Measurements from ENCODE around the gene NEMP1.
"Not testable (repeated sequence)": the region's sequence is repeated elsewhere in the genome, so short reads cannot be mapped to it uniquely, and the experiment has no call there.

Gene NEMP1

DNA sequence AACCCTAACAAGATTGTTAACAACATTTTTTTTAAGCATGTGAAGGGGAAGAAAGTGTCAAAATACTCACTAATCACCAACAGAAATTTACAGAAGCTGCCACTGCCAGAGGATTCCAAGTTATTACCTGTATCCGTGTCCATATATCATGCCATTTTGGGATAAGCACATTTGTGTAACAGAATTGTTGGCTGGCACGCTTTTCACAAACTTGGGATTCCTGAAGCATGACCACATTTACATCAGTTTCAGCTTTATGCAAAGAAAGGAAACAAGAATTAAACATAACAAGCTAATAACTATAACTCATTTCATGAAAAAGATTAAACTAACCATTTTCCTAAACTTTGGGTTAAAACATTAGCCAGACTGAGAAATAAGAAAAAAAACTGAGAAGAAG lies 5.9 kb downstream of the NEMP1 start:
- Histone ChIP-seq H3K27ac (ENCODE audit: low read depth, low read length) (0 out of 2 replicates have a peak overlapping the region, but pooled peaks have one; percentile 2), H3K4me1 (ENCODE audit: control insufficient read depth, insufficient read depth, low read length, unreplicated experiment) (peaks cover 5% of the 10 kb centered on the region), H2AFZ (ENCODE audit: low read length, unreplicated experiment) (no peak overlapping the region), H3K79me2 (ENCODE audit: control insufficient read depth, insufficient read depth, low read length, unreplicated experiment) (peaks cover 26% of the 10 kb centered on the region), H3K4me3 (ENCODE audit: low read depth, low read length) (no peak overlapping the region), H3K27me3 (ENCODE audit: insufficient read depth, low read length) (no peaks in the 10 kb centered on the region), H3K36me3 (ENCODE audit: insufficient read depth, low read length) (peaks cover 24% of the 10 kb centered on the region)

DNA sequence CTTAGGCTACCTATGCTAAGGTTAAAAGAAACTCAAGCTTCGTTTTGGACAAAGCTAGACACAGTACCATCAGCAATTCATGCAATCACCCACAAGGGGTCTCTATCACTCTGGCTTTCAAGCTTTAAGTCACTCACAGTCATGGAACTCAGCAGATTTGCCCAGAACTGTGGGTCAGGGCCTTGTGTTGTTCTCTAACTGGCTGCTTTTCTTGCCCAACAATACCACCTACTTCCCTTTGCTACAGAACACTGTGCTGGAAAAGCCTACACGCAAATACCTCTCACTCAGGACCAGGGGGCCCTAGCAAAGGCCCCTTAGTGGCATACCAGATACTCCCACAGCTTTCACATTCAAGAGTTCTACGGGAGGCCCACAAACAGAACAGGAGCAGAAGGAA lies 9.1 kb downstream of the NEMP1 start:
- Histone ChIP-seq H3K36me3 (ENCODE audit: insufficient read depth, low read length) (peaks cover 24% of the 10 kb centered on the region), H3K4me3 (ENCODE audit: low read depth, low read length) (no peak overlapping the region), H3K27ac (ENCODE audit: low read depth, low read length) (peak overlapping the region; percentile 20; the same call in 1 of the 2 replicates), H3K79me2 (ENCODE audit: control insufficient read depth, insufficient read depth, low read length, unreplicated experiment) (peaks cover 9% of the 10 kb centered on the region), H2AFZ (ENCODE audit: low read length, unreplicated experiment) (no peak overlapping the region), H3K4me1 (ENCODE audit: control insufficient read depth, insufficient read depth, low read length, unreplicated experiment) (peaks cover 17% of the 10 kb centered on the region), H3K27me3 (ENCODE audit: insufficient read depth, low read length) (no peaks in the 10 kb centered on the region)

DNA sequence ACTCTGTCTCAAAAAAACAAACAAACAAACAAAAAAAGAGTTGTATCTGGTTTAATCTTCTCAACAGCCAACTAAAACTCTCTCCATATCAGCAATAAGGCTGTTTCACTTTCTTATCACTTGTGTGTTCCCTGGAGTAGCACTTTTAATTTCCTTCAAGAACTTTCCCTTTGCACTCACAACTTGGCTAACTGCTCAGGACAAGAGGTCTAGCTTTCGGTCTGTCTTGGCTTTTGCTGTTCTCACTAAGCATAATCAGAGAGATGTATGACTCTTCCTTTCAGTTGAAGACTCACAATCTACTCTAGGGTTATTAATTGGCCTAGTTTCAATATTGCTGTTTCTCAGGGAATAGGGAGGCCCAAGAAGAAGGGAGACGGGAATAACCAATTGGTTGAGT lies 12.3 kb downstream of the NEMP1 start:
- Histone ChIP-seq H3K27me3 (ENCODE audit: insufficient read depth, low read length) (no peaks in the 10 kb centered on the region), H3K36me3 (ENCODE audit: insufficient read depth, low read length) (peaks cover 28% of the 10 kb centered on the region), H2AFZ (ENCODE audit: low read length, unreplicated experiment) (no peak overlapping the region), H3K4me1 (ENCODE audit: control insufficient read depth, insufficient read depth, low read length, unreplicated experiment) (peaks cover 19% of the 10 kb centered on the region), H3K79me2 (ENCODE audit: control insufficient read depth, insufficient read depth, low read length, unreplicated experiment) (no peaks in the 10 kb centered on the region), H3K4me3 (ENCODE audit: low read depth, low read length) (no peak overlapping the region), H3K27ac (ENCODE audit: low read depth, low read length) (no peak overlapping the region)

DNA sequence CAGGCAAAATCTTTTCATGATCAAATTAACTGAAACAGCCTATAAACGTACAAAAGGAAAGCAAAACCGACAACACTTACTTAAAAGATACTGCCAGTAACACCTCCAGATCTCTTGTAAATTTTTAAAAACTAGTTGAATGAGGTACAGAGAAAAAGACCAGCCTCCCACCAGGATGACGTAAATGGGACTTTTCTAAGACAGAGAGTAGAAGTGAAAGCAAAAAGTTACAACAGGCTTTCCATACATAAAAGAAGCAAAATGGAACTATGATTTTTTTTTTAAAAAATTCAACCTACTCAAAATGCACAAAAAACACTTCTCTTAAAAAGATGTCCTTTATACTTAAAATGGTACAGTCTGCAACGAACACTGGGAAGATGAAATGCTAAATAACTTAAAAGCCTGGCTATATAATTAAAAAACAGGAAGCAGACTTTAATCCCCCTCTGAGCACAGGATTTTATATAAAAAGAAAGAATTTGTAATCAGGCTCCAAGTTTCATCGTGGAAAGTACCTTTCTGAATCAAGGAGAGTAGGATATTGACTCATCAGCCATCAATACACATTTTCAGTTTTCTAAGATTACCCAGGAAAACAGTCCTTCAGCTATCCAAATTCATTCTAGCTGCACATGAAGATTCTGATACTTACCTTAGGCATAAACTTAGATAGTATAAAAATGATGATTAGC lies 14.5 kb downstream of the NEMP1 start:
- Histone ChIP-seq H2AFZ (ENCODE audit: low read length, unreplicated experiment) (no peak overlapping the region), H3K4me1 (ENCODE audit: control insufficient read depth, insufficient read depth, low read length, unreplicated experiment) (peaks cover 19% of the 10 kb centered on the region), H3K79me2 (ENCODE audit: control insufficient read depth, insufficient read depth, low read length, unreplicated experiment) (no peaks in the 10 kb centered on the region), H3K27ac (ENCODE audit: low read depth, low read length) (peak overlapping the region; percentile 67), H3K4me3 (ENCODE audit: low read depth, low read length) (peak overlapping the region; percentile 27; the same call in 1 of the 2 replicates), H3K27me3 (ENCODE audit: insufficient read depth, low read length) (no peaks in the 10 kb centered on the region), H3K36me3 (ENCODE audit: insufficient read depth, low read length) (peaks cover 30% of the 10 kb centered on the region)

DNA sequence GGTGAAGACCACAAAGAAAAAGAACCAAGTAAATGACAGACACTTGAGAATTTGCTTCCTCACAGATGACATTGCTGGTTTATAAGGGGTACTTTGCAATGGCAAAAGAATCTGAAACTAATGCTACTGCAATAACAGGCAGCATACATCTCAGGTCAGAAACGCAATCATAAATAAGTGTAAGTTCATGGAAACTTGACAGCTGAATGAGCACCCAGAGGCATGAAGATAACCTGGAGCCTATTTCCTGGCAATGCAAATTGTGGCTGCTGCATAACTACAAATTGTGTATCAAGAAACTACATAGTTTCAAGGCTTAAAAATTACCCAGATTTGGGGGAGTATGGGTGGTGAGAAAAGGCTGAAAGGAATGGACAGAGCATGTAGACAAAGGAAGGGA lies 20.1 kb downstream of the NEMP1 start:
- no peaks in the 10 kb centered on the region for H3K27me3 ChIP-seq (ENCODE audit: insufficient read depth, low read length)
- H3K79me2 ChIP-seq (ENCODE audit: control insufficient read depth, insufficient read depth, low read length, unreplicated experiment): no peaks in the 10 kb centered on the region
- peaks cover 44% of the 10 kb centered on the region for H3K36me3 ChIP-seq (ENCODE audit: insufficient read depth, low read length)
- no peak overlapping the region for H2AFZ ChIP-seq (ENCODE audit: low read length, unreplicated experiment)
- no peak overlapping the region for H3K4me3 ChIP-seq (ENCODE audit: low read depth, low read length)
- no peak overlapping the region for H3K27ac ChIP-seq (ENCODE audit: low read depth, low read length)
- no peaks in the 10 kb centered on the region for H3K4me1 ChIP-seq (ENCODE audit: control insufficient read depth, insufficient read depth, low read length, unreplicated experiment)

DNA sequence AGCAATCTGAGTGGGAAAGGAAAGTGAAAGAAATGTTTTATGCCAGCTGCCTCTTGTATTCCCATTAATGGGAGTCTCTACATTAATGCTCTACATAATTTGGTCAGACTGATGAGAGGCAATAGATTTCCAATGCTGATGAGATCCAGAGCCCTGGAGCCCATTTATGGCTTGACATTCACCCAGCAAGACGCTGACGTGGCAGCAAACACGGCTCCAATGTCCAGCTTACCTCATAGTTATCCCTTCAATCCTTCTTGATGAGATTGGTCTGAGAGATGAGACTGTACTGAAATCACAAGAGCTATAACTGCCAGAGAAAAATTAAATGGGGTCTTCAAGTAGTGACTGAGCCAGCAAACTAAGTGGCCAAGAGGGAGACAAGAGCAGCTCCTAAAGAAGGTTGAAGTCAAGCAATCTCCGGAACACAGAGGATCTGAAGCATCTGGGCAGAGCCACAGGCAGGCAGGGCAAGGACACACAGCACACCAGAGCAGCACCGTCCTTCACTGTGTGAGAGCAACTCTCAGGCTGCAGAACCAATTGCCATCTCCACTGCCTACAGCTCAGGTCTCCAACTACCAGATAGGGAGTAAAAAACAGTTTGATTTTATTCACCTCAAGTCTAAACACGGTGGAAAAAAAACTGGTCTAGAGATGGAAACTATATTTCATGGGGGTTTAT lies 21.4 kb downstream of the NEMP1 start:
- Histone ChIP-seq H3K4me3 (ENCODE audit: low read depth, low read length) (no peak overlapping the region), H3K79me2 (ENCODE audit: control insufficient read depth, insufficient read depth, low read length, unreplicated experiment) (no peaks in the 10 kb centered on the region), H3K27ac (ENCODE audit: low read depth, low read length) (no peak overlapping the region), H2AFZ (ENCODE audit: low read length, unreplicated experiment) (no peak overlapping the region), H3K36me3 (ENCODE audit: insufficient read depth, low read length) (peaks cover 40% of the 10 kb centered on the region), H3K27me3 (ENCODE audit: insufficient read depth, low read length) (no peaks in the 10 kb centered on the region), H3K4me1 (ENCODE audit: control insufficient read depth, insufficient read depth, low read length, unreplicated experiment) (no peaks in the 10 kb centered on the region)

DNA sequence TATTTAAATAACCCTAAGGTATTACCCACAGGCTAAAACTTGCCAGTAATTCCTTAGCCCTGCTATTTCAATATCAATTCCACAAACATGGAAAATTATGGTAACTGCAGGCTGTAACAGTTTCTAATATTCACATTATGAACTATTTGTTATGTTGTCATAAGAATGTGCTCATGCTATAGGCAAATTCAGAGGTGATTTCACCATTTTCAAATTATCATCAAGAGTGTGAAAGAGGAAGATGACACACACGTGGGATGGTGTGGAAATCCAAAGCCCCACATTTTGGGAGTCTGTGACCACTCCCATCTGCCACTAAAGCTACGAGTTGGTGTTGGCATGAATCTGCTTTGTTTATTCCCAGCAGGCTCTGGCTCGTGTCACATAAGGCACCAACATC lies 22.8 kb downstream of the NEMP1 start:
- no peak overlapping the region for H3K27ac ChIP-seq (ENCODE audit: low read depth, low read length)
- peaks cover 40% of the 10 kb centered on the region for H3K36me3 ChIP-seq (ENCODE audit: insufficient read depth, low read length)
- no peaks in the 10 kb centered on the region for H3K27me3 ChIP-seq (ENCODE audit: insufficient read depth, low read length)
- H2AFZ ChIP-seq (ENCODE audit: low read length, unreplicated experiment): no peak overlapping the region
- no peak overlapping the region for H3K4me3 ChIP-seq (ENCODE audit: low read depth, low read length)
- no peaks in the 10 kb centered on the region for H3K79me2 ChIP-seq (ENCODE audit: control insufficient read depth, insufficient read depth, low read length, unreplicated experiment)
- H3K4me1 ChIP-seq (ENCODE audit: control insufficient read depth, insufficient read depth, low read length, unreplicated experiment): no peaks in the 10 kb centered on the region

DNA sequence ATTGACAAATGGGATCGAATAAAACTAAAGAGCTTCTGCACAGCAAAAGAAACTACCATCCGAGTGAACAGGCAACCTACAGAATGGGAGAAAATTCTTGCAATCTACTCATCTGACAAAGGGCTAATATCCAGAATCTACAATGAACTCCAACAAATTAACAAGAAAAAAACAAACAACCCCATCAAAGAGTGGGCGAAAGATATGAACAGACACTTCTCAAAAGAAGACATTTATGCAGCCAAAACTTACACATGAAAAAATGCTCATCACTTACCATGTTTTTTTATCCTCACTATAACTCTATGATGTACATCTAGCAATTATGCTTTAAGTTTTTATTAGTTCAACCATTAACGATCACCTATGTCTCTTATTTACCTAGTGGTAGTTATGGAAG lies 24.7 kb downstream of the NEMP1 start:
- not testable (repeated sequence) for H3K79me2 ChIP-seq (ENCODE audit: control insufficient read depth, insufficient read depth, low read length, unreplicated experiment); H3K27ac ChIP-seq (ENCODE audit: low read depth, low read length); H3K27me3 ChIP-seq (ENCODE audit: insufficient read depth, low read length); H3K4me3 ChIP-seq (ENCODE audit: low read depth, low read length); H2AFZ ChIP-seq (ENCODE audit: low read length, unreplicated experiment); H3K4me1 ChIP-seq (ENCODE audit: control insufficient read depth, insufficient read depth, low read length, unreplicated experiment)
- H3K36me3 ChIP-seq (ENCODE audit: insufficient read depth, low read length): peaks cover 23% of the 10 kb centered on the region

DNA sequence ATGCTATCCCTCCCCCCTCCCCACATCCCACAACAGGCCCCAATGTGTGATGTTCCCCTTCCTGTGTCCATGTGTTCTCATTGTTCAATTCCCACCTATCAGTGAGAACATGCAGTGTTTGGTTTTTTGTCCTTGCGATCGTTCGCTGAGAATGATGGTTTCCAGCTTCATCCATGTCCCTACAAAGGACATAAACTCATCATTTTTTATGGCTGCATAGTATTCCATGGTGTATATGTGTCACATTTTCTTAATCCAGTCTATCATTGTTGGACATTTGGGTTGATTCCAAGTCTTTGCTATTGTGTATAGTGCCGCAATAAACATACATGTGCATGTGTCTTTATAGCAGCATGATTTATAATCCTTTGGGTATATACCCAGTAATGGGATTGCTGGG lies 25.4 kb downstream of the NEMP1 start:
- peaks cover 15% of the 10 kb centered on the region for H3K36me3 ChIP-seq (ENCODE audit: insufficient read depth, low read length)
- not testable (repeated sequence) for H3K4me1 ChIP-seq (ENCODE audit: control insufficient read depth, insufficient read depth, low read length, unreplicated experiment); H3K79me2 ChIP-seq (ENCODE audit: control insufficient read depth, insufficient read depth, low read length, unreplicated experiment); H3K27ac ChIP-seq (ENCODE audit: low read depth, low read length); H3K4me3 ChIP-seq (ENCODE audit: low read depth, low read length); H2AFZ ChIP-seq (ENCODE audit: low read length, unreplicated experiment)
- peaks cover 12% of the 10 kb centered on the region; the same call in 1 of the 2 replicates for H3K27me3 ChIP-seq (ENCODE audit: insufficient read depth, low read length)

DNA sequence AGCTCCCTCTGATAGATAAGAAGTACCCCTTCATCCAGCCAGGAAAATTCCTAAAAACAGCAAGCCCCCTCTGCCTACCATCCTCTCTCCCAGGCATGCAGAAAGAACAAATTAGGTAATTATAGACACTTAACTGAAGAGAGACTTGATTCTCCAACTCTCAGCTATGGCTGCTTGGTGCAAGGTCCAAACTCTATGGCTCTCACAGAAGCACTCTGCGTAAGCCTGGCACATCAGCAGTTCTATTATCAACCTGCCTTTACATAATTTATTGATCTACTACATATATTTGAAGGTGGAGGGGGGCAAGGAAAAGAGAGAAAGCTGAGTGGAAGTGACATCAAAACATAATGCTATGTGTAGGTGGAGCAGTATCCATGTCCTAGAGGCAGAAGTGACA lies 27.6 kb downstream of the NEMP1 start:
- H3K4me3 ChIP-seq (ENCODE audit: low read depth, low read length): no peak overlapping the region
- H3K27ac ChIP-seq (ENCODE audit: low read depth, low read length): no peak overlapping the region
- no peak overlapping the region for H2AFZ ChIP-seq (ENCODE audit: low read length, unreplicated experiment)
- H3K79me2 ChIP-seq (ENCODE audit: control insufficient read depth, insufficient read depth, low read length, unreplicated experiment): no peaks in the 10 kb centered on the region
- peaks cover 24% of the 10 kb centered on the region for H3K27me3 ChIP-seq (ENCODE audit: insufficient read depth, low read length)
- H3K4me1 ChIP-seq (ENCODE audit: control insufficient read depth, insufficient read depth, low read length, unreplicated experiment): peaks cover 9% of the 10 kb centered on the region
- H3K36me3 ChIP-seq (ENCODE audit: insufficient read depth, low read length): 0 out of 2 replicates have a peak, but pooled peaks cover 2% of the 10 kb centered on the region

DNA sequence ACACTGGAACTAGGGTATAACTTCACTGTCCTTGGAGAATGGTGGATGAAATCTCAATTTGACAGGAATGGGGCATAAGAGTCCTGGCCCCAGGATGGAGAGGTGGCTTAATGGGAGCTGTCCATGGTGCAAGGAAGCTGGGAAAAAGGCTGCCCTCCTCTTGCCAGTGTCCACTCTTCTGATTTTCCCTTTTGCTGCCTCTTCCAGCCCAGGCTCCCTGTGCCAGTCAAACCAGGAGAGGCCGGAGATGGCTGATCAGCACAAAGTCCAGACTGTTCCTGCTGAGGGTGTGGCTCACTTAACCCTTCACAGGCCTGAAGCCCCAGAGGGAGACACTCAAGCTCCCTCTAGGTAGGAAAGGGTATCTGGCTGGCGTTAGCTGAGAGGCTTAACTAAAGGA lies 28.7 kb downstream of the NEMP1 start, which contains the start of gene MYO1A:
Gene MYO1A, minus strand, starts transcription at position 240 of the 400 bp plus-strand sequence. CDS start 1,806 bp downstream, outside the sequence.
- peaks cover 9% of the 10 kb centered on the region for H3K4me1 ChIP-seq (ENCODE audit: control insufficient read depth, insufficient read depth, low read length, unreplicated experiment)
- no peaks in the 10 kb centered on the region for H3K36me3 ChIP-seq (ENCODE audit: insufficient read depth, low read length)
- no peak within 1 kb of the TSS for H3K4me3 ChIP-seq (ENCODE audit: low read depth, low read length)
- no peak within 1 kb of the TSS for H3K27ac ChIP-seq (ENCODE audit: low read depth, low read length)
- peaks cover 35% of the 10 kb centered on the region for H3K27me3 ChIP-seq (ENCODE audit: insufficient read depth, low read length)
- H3K79me2 ChIP-seq (ENCODE audit: control insufficient read depth, insufficient read depth, low read length, unreplicated experiment): no peaks in the 10 kb centered on the region
- H2AFZ ChIP-seq (ENCODE audit: low read length, unreplicated experiment): no peak within 1 kb of the TSS

All from ACC112 (cell line).